Germinal center (tissue), 1 donor: Measurements from ENCODE around the gene SUGT1.
"Not testable (repeated sequence)": the region's sequence is repeated elsewhere in the genome, so short reads cannot be mapped to it uniquely, and the experiment has no call there.

Source experiments
- DNase-seq: peaks from one replicate; pipeline ENCODE4 v3.0.0; 2012; ENCODE audit warnings: mixed read lengths, low spot score

Gene SUGT1

GRCh38 chr13:52652196-52652979 is at the start of gene SUGT1:
SUGT1 (plus strand) TSS chr13:52652836; CDS start chr13:52652921, 85 bp downstream.
- peak; percentile 89 for DNase-seq

- not testable (repeated sequence) for DNase-seq
Measured at GRCh38 chr13:52603316-52603715, 49.3 kb upstream of the SUGT1 start.

DNA sequence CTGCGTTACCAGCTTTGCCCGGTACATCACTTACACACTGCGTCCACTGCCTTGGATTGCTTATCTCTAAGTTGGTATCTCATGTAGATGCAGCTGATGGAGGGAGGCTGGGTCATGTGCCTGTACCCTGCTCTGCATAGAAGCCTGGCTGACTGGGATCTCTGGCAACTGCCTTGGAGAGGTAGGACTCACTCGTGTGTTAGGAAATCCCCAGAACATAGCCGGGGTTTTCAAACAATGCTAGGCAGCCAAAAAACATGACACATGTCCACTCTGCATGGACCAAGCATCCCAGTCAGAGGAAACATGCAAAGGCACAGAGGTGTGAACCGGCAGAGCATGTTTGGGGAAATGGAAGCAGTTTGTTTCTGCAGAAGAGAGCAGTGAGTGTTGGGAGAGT is 46.5 kb upstream of the SUGT1 start:
- not testable (repeated sequence) for DNase-seq

GRCh38 chr13:52606795-52607194 is 45.8 kb upstream of the SUGT1 start:
- DNase-seq, result not testable (repeated sequence)

DNA sequence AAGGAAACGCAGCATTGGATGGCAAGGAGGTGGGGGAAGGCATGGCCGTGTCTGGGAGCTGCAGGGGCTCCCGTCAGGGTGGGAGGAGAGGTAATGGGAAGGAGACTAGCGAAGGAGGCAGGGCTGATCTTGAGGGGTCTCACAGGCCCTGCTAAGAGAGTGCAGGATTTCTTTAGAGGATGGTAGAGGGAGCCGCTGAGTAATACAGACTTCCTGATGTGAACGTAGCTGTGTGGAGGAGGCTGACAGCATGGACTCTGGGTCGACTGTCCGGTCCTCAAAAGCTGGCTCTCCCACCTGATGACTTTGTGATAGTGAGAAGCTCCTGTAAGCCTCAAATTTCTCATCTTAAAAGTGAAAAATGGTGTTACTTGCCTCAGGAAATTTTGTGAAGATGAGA is 44.5 kb upstream of the SUGT1 start:
- DNase-seq, result not testable (repeated sequence)

DNA sequence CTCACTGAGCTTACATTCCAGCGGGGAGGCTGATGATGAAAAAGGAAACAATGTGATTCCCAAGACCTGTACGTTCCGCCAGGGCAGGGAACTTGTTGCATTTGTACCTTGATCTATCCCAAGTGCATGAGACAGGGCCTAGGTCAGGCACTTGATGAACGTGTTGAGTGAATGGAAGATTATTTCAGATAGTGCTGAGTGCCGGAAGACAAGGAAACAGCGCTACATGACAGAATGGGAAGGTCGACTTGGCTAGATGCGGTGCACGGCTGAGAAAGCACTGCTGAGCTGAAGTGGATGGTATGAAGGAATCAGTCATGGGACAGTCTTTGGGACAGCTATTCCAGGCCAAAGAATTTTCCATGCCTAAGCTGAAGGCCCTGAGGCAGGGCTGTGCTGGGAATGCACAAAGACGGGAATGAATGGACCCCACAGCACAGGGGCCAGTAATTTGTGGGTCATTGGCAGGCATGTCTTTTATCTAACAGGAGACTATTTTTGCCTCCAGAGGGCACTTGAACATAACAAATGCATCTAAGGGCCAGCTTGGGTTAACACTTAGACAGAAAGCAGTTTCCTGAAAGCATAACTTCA is 43.5 kb upstream of the SUGT1 start:
- not testable (repeated sequence) for DNase-seq

GRCh38 chr13:52610158-52610557 is 42.5 kb upstream of the SUGT1 start:
- DNase-seq, result not testable (repeated sequence)

GRCh38 chr13:52615134-52615801 is 37.4 kb upstream of the SUGT1 start:
- no peak for DNase-seq

GRCh38 chr13:52615812-52616211 is 36.8 kb upstream of the SUGT1 start:
- peak; percentile 33 for DNase-seq

GRCh38 chr13:52617070-52618060 is 35.3 kb upstream of the SUGT1 start:
- DNase-seq, result peak; percentile 81

DNA sequence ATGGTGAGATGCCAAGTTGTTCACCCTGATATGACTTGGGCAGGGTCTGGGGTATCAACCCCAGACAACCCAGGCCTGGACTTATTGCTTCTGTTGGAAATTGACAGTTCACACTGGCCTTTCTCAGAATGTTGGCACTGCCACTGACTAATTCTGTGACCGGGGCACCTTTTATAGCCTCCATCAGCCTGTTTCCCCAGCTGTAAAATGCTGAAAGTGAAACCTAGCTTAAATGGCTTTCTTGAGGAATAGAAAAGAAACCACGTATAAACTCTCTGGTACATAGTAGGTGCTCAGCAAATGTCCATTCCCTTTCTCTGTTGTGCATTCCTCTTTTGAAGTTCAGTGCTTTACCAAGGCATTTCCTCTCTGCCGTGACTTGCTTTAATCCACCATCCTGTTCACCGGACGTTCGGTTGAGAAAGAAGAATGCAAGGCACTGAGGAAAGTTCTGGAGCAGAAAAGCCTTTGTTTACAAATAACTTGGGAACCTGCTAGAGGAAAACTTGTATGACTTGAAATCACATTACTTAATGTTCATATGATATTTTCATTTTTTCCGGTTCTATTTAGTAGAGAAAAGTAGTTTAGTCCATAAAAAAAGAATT is 21.4 kb upstream of the SUGT1 start:
- not testable (repeated sequence) for DNase-seq

DNA sequence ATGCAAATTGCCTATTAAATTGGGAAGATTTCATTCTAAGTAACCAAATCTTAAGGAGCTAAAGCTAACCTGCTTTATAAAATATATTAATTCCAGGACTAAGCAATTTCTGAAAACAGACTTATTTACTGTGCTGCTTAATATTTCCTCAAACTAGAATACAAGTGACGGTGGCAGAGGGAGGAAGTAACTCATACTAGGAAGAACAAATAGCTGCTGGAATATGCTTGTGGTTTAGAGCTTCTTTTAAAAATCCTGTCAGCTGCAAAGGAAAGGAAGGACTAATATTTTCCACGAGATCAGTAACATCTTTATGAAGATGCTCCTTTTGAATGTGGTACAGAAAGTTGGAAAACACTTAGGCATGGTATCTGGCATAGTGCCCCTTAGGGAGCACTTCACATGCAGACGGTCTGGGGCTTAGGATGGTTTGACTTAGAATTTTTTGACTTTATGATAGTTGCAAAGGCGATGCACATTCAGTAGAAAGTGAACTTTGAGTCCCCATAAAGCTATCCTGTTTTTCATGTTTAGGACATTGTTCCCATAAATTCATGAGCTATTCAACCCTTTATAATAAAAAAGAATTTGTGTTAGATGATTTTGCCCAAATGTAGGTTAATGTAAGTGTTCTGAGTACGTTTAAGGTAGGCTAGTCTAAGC is 13.8 kb upstream of the SUGT1 start:
- no peak for DNase-seq

GRCh38 chr13:52642131-52642530 is 10.5 kb upstream of the SUGT1 start, which contains the start of gene HNRNPA1L2:
HNRNPA1L2 (plus strand) TSS chr13:52642431; CDS start chr13:52642493, 62 bp downstream.
- DNase-seq, result no peak

- no peak for DNase-seq
Measured at GRCh38 chr13:52644108-52644507, 8.5 kb upstream of the SUGT1 start.

DNA sequence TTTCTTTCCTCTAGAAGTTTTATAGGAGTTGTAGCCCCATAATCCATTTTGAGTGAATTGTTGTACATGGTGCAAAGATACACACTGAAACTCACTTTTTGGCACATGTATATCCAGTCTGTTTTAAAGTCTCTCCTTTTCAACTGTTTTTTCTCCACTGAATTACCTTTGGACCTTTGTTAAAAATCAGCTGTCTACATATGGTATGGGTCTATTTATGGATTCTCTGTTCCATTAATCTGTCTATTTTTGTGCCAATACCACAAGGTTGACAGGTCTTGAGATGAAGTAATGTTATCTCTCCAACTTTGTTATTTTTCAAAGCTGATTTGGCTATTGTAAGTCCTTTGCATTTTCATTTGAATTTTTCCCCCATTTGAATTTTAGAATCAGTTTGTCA is 5.7 kb upstream of the SUGT1 start:
- no peak for DNase-seq

- DNase-seq, result no peak
Measured at GRCh38 chr13:52650731-52651130, 1.9 kb upstream of the SUGT1 start.

- DNase-seq, result no peak
Measured at GRCh38 chr13:52651897-52652195, 790 bp upstream of the SUGT1 start.

DNA sequence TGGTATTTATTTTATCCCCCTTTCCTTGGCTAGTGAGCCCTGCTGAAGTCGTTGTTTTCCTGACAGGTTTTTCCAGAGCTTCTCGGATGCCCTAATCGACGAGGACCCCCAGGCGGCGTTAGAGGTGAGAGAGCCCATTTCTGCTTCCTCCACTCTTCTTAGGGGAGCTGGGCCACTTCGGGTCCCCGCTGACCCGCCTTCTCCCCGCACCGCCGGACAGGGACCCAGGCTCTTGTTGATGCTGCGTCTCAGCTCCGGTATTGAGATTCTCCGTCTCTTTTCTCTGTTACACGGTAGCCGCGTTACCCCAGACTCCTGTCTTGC is 306 bp downstream of the SUGT1 start:
- DNase-seq, result peak; percentile 44

- DNase-seq, result no peak
Measured at GRCh38 chr13:52659340-52659739, 6.7 kb downstream of the SUGT1 start.

DNA sequence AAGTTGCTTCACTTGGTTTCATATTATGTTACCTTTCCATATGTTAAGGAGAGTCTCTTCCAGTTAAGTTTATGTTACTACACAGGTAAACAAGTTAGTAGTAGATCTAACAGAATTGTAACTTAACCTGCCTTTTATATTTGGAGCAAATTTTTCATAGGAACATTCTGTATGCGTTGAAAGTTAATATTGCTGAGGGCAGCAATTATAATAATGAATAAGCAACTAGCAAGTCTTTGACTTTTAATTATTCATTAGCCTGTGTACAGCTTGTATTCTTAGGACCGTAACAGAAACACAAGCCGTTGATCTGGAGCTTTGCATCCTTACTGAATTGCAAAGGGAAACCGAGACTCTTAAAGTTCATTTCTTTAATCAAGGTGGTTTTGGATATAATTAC is 11.6 kb downstream of the SUGT1 start:
- DNase-seq, result no peak

DNA sequence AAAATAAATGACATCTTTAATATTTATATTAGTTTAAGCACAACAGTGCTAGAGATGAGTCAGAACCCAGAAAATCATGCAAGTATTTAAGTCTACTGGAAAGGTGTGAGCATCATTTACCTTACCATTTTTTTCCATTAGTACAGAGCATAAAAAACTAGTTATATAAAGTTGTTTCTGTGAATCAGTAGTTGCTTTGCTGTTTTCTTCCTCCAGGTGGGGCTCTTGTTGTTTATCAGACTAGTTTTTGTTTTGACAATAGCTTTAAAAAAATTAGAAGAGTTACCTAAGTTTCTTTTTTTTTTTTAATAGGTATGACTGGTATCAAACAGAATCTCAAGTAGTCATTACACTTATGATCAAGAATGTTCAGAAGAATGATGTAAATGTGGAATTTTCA is 12.7 kb downstream of the SUGT1 start:
- DNase-seq, result peak; percentile 31
